GM13976 (cell line): ENCODE data around the gene ALG8.
"Not testable (repeated sequence)": the region's sequence is repeated elsewhere in the genome, so short reads cannot be mapped to it uniquely, and the experiment has no call there.

Experiments
- DNase-seq: peaks from one replicate; pipeline ENCODE4 v3.0.0; 2012; ENCODE audit warnings: low spot score
- CTCF ChIP-seq: IDR thresholded peaks from 2 replicates; pipeline ENCODE4 v1.5.1; 2012; ENCODE audit warnings: borderline replicate concordance, mild to moderate bottlenecking; ENCODE audit not compliant: insufficient read depth; ENCODE audit errors: extremely low read depth, missing control alignments, control extremely low read depth
- in situ Hi-C: fragments of 300-500 bp; cut with MboI; formaldehyde crosslinking; loops from one replicate; pipeline ENCODE4 v1.12.0; 2022; ENCODE audit warnings: low sequenced_read_pairs, mixed read lengths, inconsistent platforms; ENCODE audit not compliant: unreplicated experiment

Gene ALG8

DNA sequence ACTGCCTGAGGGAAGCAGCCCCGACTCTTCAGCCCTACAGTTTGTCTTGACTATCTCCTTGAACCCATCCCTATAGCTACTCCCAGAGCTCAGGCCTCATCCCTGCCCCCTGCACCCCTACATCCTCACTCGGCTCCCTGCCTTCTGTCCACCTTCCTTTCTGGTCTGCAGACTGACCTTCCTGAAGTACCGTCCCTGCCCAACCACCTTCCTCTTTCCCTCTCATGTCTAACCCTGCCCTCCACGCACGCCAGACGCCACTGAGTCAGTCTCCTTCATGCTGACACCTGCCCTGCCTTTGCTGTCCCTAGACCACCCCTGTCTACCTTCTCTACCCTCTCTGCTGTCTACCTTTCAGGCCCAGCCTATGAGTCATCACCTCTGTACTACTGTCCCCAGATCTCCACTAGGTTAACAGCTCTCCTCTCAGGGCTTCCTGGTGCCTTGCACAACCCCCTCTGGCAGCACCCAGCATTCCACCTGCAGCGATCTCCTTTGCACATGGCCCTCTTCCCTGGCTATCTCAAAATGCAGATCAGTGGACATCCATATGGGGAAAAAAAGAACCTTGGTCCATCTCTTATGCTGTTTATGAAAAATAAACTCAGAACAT lies 40.1 kb upstream of the ALG8 start:
- no peak for TF ChIP-seq CTCF
- in situ Hi-C loops = no loop called here
- DNase-seq = no peak

DNA sequence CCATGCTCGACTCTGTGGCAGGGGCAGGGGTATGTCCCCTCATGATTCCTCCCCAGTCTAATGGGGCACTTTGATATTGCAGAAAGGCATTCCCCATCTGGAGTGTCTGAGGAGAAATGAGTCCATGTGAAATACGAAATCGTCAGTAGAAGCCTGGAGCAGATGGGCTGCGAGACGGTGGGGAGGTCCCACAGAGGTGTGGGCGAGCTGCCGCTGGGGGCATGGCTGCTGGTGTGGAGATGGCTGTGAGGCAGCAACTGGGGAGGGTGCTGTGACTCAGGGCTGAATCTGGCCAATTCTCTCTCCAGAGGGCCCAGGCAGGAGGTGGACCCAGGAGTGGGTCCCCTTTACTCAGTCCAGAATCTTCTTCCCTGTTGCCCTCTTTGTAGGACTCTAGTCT lies 37.8 kb upstream of the ALG8 start:
- in situ Hi-C loops = no loop called here
- DNase-seq = no peak
- no peak for TF ChIP-seq CTCF

DNA sequence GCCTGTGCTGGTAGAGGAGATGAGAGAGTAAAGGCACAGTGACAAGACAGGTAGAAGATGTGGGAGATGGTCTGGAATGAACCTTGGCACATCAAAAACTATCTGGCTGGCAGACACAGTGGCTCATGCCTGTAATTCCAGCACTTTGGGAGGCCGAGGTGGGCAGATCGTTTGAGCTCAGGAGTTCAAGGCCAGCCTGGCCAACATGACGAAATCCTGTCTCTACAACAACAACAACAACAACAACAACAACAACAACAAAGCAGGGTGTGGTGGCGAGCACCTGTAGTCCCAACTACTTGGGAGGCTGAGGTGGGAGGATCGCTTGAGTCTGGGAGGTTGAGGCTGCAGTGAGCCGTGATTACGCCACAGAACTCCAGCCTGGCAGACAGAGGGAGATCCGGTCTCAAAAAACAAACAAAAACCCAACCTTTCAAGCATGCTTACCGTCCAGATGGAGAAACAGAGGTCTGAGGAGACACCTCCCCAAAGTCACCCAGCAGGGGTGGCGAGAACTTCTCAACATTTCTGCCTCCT lies 37.2 kb upstream of the ALG8 start:
- in situ Hi-C loops = no loop called here
- no peak for DNase-seq
- TF ChIP-seq CTCF = no peak

DNA sequence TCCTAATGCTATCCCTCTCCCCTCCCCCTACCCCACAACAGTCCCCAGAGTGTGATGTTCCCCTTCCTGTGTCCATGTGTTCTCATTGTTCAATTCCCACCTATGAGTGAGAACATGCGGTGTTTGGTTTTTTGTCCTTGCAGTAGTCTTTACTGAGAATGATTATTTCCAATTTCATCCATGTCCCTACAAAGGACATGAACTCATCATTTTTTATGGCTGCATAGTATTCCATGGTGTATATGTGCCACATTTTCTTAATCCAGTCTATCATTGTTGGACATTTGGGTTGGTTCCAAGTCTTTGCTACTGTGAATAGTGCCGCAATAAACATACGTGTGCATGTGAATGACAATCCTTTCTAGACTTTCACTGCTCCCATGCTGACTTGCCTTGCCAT lies 36.4 kb upstream of the ALG8 start:
- DNase-seq, in situ Hi-C loops: not testable (repeated sequence)

DNA sequence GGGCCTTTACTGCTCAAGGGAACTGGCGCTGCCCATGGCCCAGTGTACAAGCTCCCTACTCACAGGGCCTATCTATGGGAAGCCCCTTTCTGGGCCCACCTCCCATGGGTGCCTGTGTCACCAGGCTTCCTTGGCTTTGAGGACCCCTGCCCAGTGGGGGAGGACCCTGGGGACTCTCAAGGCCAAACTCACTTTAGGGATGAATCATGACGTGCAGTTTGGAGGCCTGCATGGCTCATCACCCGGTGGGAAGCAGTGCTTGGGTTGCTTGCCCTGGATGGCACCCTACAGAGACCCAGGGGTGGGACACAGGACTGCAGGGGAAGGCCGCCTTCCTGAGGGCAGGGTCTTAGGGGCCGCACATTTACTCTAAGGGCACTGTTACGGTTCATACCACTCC lies 32.5 kb upstream of the ALG8 start:
- DNase-seq = no peak
- no peak for TF ChIP-seq CTCF
- in situ Hi-C loops = no loop called here

GRCh38 chr11:78170874-78171549 lies 31.6 kb upstream of the ALG8 start:
- in situ Hi-C loops = no loop called here
- TF ChIP-seq CTCF = no peak

GRCh38 chr11:78170413-78170812 lies 31.0 kb upstream of the ALG8 start:
- no peak for DNase-seq
- in situ Hi-C loops = no loop called here
- TF ChIP-seq CTCF = no peak

More at GRCh38 chr11:78170874-78171549, 31.6 kb upstream of the ALG8 start:
- no peak for DNase-seq
